Measurements from ENCODE around the gene ZNF446.

The ZNF446 gene

GRCh38 chr19:58516246-58516836 lies 40.2 kb downstream of the ZNF446 start:
- H4K20me1 ChIP-seq (ENCODE audit: insufficient read depth, low read length, poor library complexity, severe bottlenecking): no peaks in the 10 kb centered on the region
- H3K36me3 ChIP-seq (ENCODE audit: insufficient read depth, low read length): no peaks in the 10 kb centered on the region
- TF ChIP-seq EZH2phosphoT487 (IDR thresholded peaks at IDR 0.05; ENCODE audit: borderline replicate concordance) (no peak), CTCF (conservative IDR thresholded peaks at IDR 0.05; ENCODE audit: low read length) (no peak)
- peaks cover 45% of the 10 kb centered on the region for H3K79me2 ChIP-seq (ENCODE audit: insufficient read depth, low read length)
- H3K9me2 ChIP-seq (replicated peaks; ENCODE audit: low read depth, low read length): no peaks in the 10 kb centered on the region
- peak overlapping the region; percentile 23 for H3K9ac ChIP-seq (ENCODE audit: low read depth, low read length, poor library complexity, severe bottlenecking)
- H2AFZ ChIP-seq (ENCODE audit: low read length): no peak overlapping the region
- no peak overlapping the region for H3K4me3 ChIP-seq (ENCODE audit: low read length, poor library complexity, severe bottlenecking)
- H3K27me3 ChIP-seq (ENCODE audit: insufficient read depth, low read length, poor library complexity, severe bottlenecking): no peaks in the 10 kb centered on the region
- H3F3A ChIP-seq (ENCODE audit: low read depth): no peaks in the 10 kb centered on the region
- H3K4me2 ChIP-seq (ENCODE audit: low read depth, low read length, poor library complexity, severe bottlenecking): peak overlapping the region; percentile 100
- peaks cover 35% of the 10 kb centered on the region for H3K4me1 ChIP-seq (ENCODE audit: insufficient read depth, low read length, poor library complexity, severe bottlenecking)
- no peaks in the 10 kb centered on the region for H3K9me3 ChIP-seq (ENCODE audit: insufficient read depth, low read depth, low read length)

- no peak overlapping the region for H3K9ac ChIP-seq (ENCODE audit: low read depth, low read length, poor library complexity, severe bottlenecking)
- H3K4me1 ChIP-seq (ENCODE audit: insufficient read depth, low read length, poor library complexity, severe bottlenecking): peaks cover 35% of the 10 kb centered on the region
- H3K9me2 ChIP-seq (replicated peaks; ENCODE audit: low read depth, low read length): no peaks in the 10 kb centered on the region
- H3K27me3 ChIP-seq (ENCODE audit: insufficient read depth, low read length, poor library complexity, severe bottlenecking): no peaks in the 10 kb centered on the region
- no peaks in the 10 kb centered on the region for H3F3A ChIP-seq (ENCODE audit: low read depth)
- H3K79me2 ChIP-seq (ENCODE audit: insufficient read depth, low read length): peaks cover 45% of the 10 kb centered on the region
- no peak overlapping the region for H2AFZ ChIP-seq (ENCODE audit: low read length)
- H3K9me3 ChIP-seq (ENCODE audit: insufficient read depth, low read depth, low read length): no peaks in the 10 kb centered on the region
- H3K36me3 ChIP-seq (ENCODE audit: insufficient read depth, low read length): no peaks in the 10 kb centered on the region
- peak overlapping the region; percentile 52 for H3K4me2 ChIP-seq (ENCODE audit: low read depth, low read length, poor library complexity, severe bottlenecking)
- no peak overlapping the region for H3K4me3 ChIP-seq (ENCODE audit: low read length, poor library complexity, severe bottlenecking)
- TF ChIP-seq CTCF (conservative IDR thresholded peaks at IDR 0.05; ENCODE audit: low read length) (no peak), EZH2phosphoT487 (IDR thresholded peaks at IDR 0.05; ENCODE audit: borderline replicate concordance) (no peak)
- H4K20me1 ChIP-seq (ENCODE audit: insufficient read depth, low read length, poor library complexity, severe bottlenecking): no peaks in the 10 kb centered on the region
Measured at GRCh38 chr19:58516964-58517833, 41.0 kb downstream of the ZNF446 start.

GRCh38 chr19:58518256-58519086 lies 42.3 kb downstream of the ZNF446 start:
- Histone ChIP-seq H3K9ac (ENCODE audit: low read depth, low read length, poor library complexity, severe bottlenecking) (peak overlapping the region; percentile 97), H3K27me3 (ENCODE audit: insufficient read depth, low read length, poor library complexity, severe bottlenecking) (no peaks in the 10 kb centered on the region), H2AFZ (ENCODE audit: low read length) (peak overlapping the region; percentile 92), H3K9me2 (replicated peaks; ENCODE audit: low read depth, low read length) (no peaks in the 10 kb centered on the region), H3K4me3 (ENCODE audit: low read length, poor library complexity, severe bottlenecking) (peak overlapping the region; percentile 87), H3K4me1 (ENCODE audit: insufficient read depth, low read length, poor library complexity, severe bottlenecking) (peaks cover 32% of the 10 kb centered on the region), H3K36me3 (ENCODE audit: insufficient read depth, low read length) (no peaks in the 10 kb centered on the region), H4K20me1 (ENCODE audit: insufficient read depth, low read length, poor library complexity, severe bottlenecking) (no peaks in the 10 kb centered on the region), H3K79me2 (ENCODE audit: insufficient read depth, low read length) (peaks cover 45% of the 10 kb centered on the region), H3K4me2 (ENCODE audit: low read depth, low read length, poor library complexity, severe bottlenecking) (peak overlapping the region; percentile 93), H3F3A (ENCODE audit: low read depth) (no peaks in the 10 kb centered on the region), H3K9me3 (ENCODE audit: insufficient read depth, low read depth, low read length) (no peaks in the 10 kb centered on the region)
- TF ChIP-seq CTCF (conservative IDR thresholded peaks at IDR 0.05; ENCODE audit: low read length) (no peak), EZH2phosphoT487 (IDR thresholded peaks at IDR 0.05; ENCODE audit: borderline replicate concordance) (no peak)
